IPS-18c (cell line): Measurements from ENCODE around the gene HCRTR1.

Experiments used
- H3K4me3 ChIP-seq: 2 replicates; pipeline ENCODE4 v1.7.0; 2013; ENCODE audit warnings: low read depth, mild to moderate bottlenecking, low read length, moderate library complexity; ENCODE audit not compliant: insufficient read depth
- H3K9me3 ChIP-seq: one replicate; pipeline ENCODE4 v1.6.1; 2013; ENCODE audit warnings: mild to moderate bottlenecking, low read length, moderate library complexity; ENCODE audit not compliant: control insufficient read depth, insufficient read depth

HCRTR1 gene

GRCh38 chr1:31592132-31592531, 25.4 kb upstream of the HCRTR1 start:
- Histone ChIP-seq H3K4me3 (no peak overlapping the region), H3K9me3 (no peaks in the 10 kb centered on the region)

GRCh38 chr1:31593136-31593665, 24.3 kb upstream of the HCRTR1 start:
- H3K9me3 ChIP-seq = no peaks in the 10 kb centered on the region
- H3K4me3 ChIP-seq = no peak overlapping the region

GRCh38 chr1:31593770-31594632, 23.5 kb upstream of the HCRTR1 start:
- H3K4me3 ChIP-seq = no peak overlapping the region

GRCh38 chr1:31595836-31596736, 21.4 kb upstream of the HCRTR1 start:
- Histone ChIP-seq H3K4me3 (no peak overlapping the region), H3K9me3 (no peaks in the 10 kb centered on the region)

More at GRCh38 chr1:31593770-31594632, 23.5 kb upstream of the HCRTR1 start:
- no peaks in the 10 kb centered on the region for H3K9me3 ChIP-seq

GRCh38 chr1:31596737-31597097, 20.8 kb upstream of the HCRTR1 start:
- Histone ChIP-seq H3K9me3 (no peaks in the 10 kb centered on the region), H3K4me3 (no peak overlapping the region)

- Histone ChIP-seq H3K9me3 (no peaks in the 10 kb centered on the region), H3K4me3 (no peak overlapping the region)
Measured at GRCh38 chr1:31598980-31599379, 18.5 kb upstream of the HCRTR1 start.

- Histone ChIP-seq H3K9me3 (no peaks in the 10 kb centered on the region), H3K4me3 (no peak overlapping the region)
Measured at GRCh38 chr1:31600641-31601040, 16.8 kb upstream of the HCRTR1 start.

GRCh38 chr1:31602081-31602480, 15.4 kb upstream of the HCRTR1 start:
- H3K4me3 ChIP-seq = no peak overlapping the region
- no peaks in the 10 kb centered on the region for H3K9me3 ChIP-seq

- H3K4me3 ChIP-seq = no peak overlapping the region
- no peaks in the 10 kb centered on the region for H3K9me3 ChIP-seq
Measured at GRCh38 chr1:31605908-31606427, 11.5 kb upstream of the HCRTR1 start.

GRCh38 chr1:31607360-31607759, 10.1 kb upstream of the HCRTR1 start:
- Histone ChIP-seq H3K9me3 (no peaks in the 10 kb centered on the region), H3K4me3 (no peak overlapping the region)

- no peaks in the 10 kb centered on the region for H3K9me3 ChIP-seq
- H3K4me3 ChIP-seq = no peak overlapping the region
Measured at GRCh38 chr1:31609514-31610118, 7.9 kb upstream of the HCRTR1 start.

GRCh38 chr1:31614414-31615005, 3.0 kb upstream of the HCRTR1 start:
- H3K4me3 ChIP-seq = no peak overlapping the region
- H3K9me3 ChIP-seq = no peaks in the 10 kb centered on the region

GRCh38 chr1:31615414-31615813, 2.1 kb upstream of the HCRTR1 start:
- Histone ChIP-seq H3K4me3 (no peak overlapping the region), H3K9me3 (no peaks in the 10 kb centered on the region)

- no peak overlapping the region for H3K4me3 ChIP-seq
- no peaks in the 10 kb centered on the region for H3K9me3 ChIP-seq
Measured at GRCh38 chr1:31615939-31616338, 1.6 kb upstream of the HCRTR1 start.

GRCh38 chr1:31617916-31618746, 642 bp downstream of the HCRTR1 start:
- Histone ChIP-seq H3K9me3 (no peaks in the 10 kb centered on the region), H3K4me3 (peak overlapping the region; percentile 75)
